Breast epithelium (tissue), 3 donors: ENCODE results near the gene SIDT2.
"Not testable (repeated sequence)": the region's sequence is repeated elsewhere in the genome, so short reads cannot be mapped to it uniquely, and the experiment has no call there.

Source experiments
- CTCF ChIP-seq, 3 donors: fragments of 450-650 bp; IDR thresholded peaks; one replicate each; pipeline ENCODE4 v1.5.1; 2016 to 2017; ENCODE audit warnings: antibody characterized with exemption in 3 of 3, mild to moderate bottlenecking in 3 of 3, moderate library complexity in 3 of 3
- POLR2A ChIP-seq: fragments of 450-650 bp; IDR thresholded peaks from one replicate; pipeline ENCODE4 v1.6.1; 2016; ENCODE audit warnings: antibody characterized with exemption, mild to moderate bottlenecking, moderate library complexity
- POLR2AphosphoS5 ChIP-seq, 3 donors: sonication (generic); formaldehyde crosslinking; IDR thresholded peaks; one replicate each; pipeline ENCODE4 v1.6.1; 2017; ENCODE audit warnings: antibody characterized with exemption in 3 of 3

GRCh38 chr11:117183178-117183577 is 4.6 kb downstream of the SIDT2 start:
- not testable (repeated sequence) for TF ChIP-seq POLR2AphosphoS5 (IDR thresholded peaks at IDR 0.05); POLR2A; CTCF (IDR thresholded peaks at IDR 0.05)
